ENCODE measurements around the gene CHAC1. TPM values are rescaled to one million over a fixed set of nuclear protein-coding genes. Genes with fewer than 3 reads are reported as not detected.

Gene CHAC1
- total and polyA plus RNA-seq, 2 of the 13 experiments (the other 11 are each of a cell fraction or from before 2014, with no cell fraction given) = 0.44 TPM; not detected in 1

GRCh38 chr15:40918799-40919392 lies 34.4 kb upstream of the CHAC1 start (continued):
- TF ChIP-seq, protein P1, sequence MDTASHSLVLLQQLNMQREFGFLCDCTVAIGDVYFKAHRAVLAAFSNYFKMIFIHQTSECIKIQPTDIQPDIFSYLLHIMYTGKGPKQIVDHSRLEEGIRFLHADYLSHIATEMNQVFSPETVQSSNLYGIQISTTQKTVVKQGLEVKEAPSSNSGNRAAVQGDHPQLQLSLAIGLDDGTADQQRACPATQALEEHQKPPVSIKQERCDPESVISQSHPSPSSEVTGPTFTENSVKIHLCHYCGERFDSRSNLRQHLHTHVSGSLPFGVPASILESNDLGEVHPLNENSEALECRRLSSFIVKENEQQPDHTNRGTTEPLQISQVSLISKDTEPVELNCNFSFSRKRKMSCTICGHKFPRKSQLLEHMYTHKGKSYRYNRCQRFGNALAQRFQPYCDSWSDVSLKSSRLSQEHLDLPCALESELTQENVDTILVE (CRISPR knock-in tag; IDR thresholded peaks at IDR 0.05) = no peak
- TF ChIP-seq CEBPG (CRISPR knock-in tag; IDR thresholded peaks at IDR 0.05) = peak; percentile 41; the same call in 1 of the 2 replicates
- no peak for TF ChIP-seq IKZF5 (CRISPR knock-in tag; IDR thresholded peaks at IDR 0.05)
- no peak for TF ChIP-seq RFX1 (IDR thresholded peaks at IDR 0.05)
- TF ChIP-seq, protein P2, sequence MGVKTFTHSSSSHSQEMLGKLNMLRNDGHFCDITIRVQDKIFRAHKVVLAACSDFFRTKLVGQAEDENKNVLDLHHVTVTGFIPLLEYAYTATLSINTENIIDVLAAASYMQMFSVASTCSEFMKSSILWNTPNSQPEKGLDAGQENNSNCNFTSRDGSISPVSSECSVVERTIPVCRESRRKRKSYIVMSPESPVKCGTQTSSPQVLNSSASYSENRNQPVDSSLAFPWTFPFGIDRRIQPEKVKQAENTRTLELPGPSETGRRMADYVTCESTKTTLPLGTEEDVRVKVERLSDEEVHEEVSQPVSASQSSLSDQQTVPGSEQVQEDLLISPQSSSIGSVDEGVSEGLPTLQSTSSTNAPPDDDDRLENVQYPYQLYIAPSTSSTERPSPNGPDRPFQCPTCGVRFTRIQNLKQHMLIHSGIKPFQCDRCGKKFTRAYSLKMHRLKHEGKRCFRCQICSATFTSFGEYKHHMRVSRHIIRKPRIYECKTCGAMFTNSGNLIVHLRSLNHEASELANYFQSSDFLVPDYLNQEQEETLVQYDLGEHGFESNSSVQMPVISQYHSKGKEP (CRISPR knock-in tag; IDR thresholded peaks at IDR 0.05) = no peak
- peak; percentile 42; the same call in 1 of the 2 replicates for TF ChIP-seq ELF3 (CRISPR knock-in tag; IDR thresholded peaks at IDR 0.05)
- TF ChIP-seq ZFP36L2 (CRISPR knock-in tag; IDR thresholded peaks at IDR 0.05) = no peak
- no peak for TF ChIP-seq DDIT3 (CRISPR knock-in tag; IDR thresholded peaks at IDR 0.05)
- no peak for TF ChIP-seq MBD4 (IDR thresholded peaks at IDR 0.05; ENCODE audit: borderline replicate concordance, low read length)
- TF ChIP-seq MAZ (IDR thresholded peaks at IDR 0.05; ENCODE audit: borderline replicate concordance, low read depth, low read length) = no peak
- TF ChIP-seq MAZ (CRISPR knock-in tag; IDR thresholded peaks at IDR 0.05; ENCODE audit: low read depth) = 0 out of 2 replicates have a peak, but pooled peaks have one; percentile 43
- TF ChIP-seq SP4 (CRISPR knock-in tag; IDR thresholded peaks at IDR 0.05) = no peak
